Left lung (tissue), 10 donors: Measurements from ENCODE around the gene LCOR. TPM values are rescaled to one million over a fixed set of nuclear protein-coding genes. Genes with fewer than 3 reads are reported as not detected.
A peak's percentile ranks its signal among the peaks of the same experiment; 100 is the strongest.

Experiments
- ATAC-seq: fragments of 200-7000 bp; cut with Tn5 transposase; one replicate; pipeline ENCODE4 v1.9.1; 2020; ENCODE audit warnings: moderate library complexity
- DNase-seq, 4 donors: peaks; one replicate each; pipeline ENCODE4 v3.0.0-alpha.2; 2013 to 2020
- H3K27ac ChIP-seq, 2 donors: fragments of 200-600 bp; sonication (generic) in 1 of 2; one replicate each; pipeline versions ENCODE4 v1.5.0 to v1.8.0; 2020 to 2021
- H3K27me3 ChIP-seq, 2 donors: fragments of 200-600 bp; sonication (generic) in 1 of 2; one replicate each; pipeline versions ENCODE4 v1.5.0 to v1.8.0; 2020 to 2021
- H3K36me3 ChIP-seq, 2 donors: fragments of 200-600 bp; sonication (generic) in 1 of 2; one replicate each; pipeline versions ENCODE4 v1.5.0 to v1.8.0; 2020 to 2021
- H3K4me1 ChIP-seq, 2 donors: fragments of 200-600 bp; one replicate each; pipeline ENCODE4 v1.8.0; 2021
- H3K4me3 ChIP-seq, 2 donors: fragments of 200-600 bp; sonication (generic) in 1 of 2; one replicate each; pipeline versions ENCODE4 v1.5.0 to v1.8.0; 2020 to 2021; ENCODE audit warnings: mild to moderate bottlenecking in 1 of 2
- H3K9me3 ChIP-seq, 2 donors: fragments of 200-600 bp; sonication (generic) in 1 of 2; one replicate each; pipeline versions ENCODE4 v1.5.0 to v1.8.0; 2020 to 2021
- CTCF ChIP-seq, 2 donors: fragments of 200-600 bp; sonication (generic) in 1 of 2; IDR thresholded peaks; one replicate each; pipeline versions ENCODE4 v1.5.0 to v1.8.0; 2021; ENCODE audit warnings: antibody characterized with exemption in 2 of 2
- intact Hi-C, 2 donors: fragments of 100-400 bp; cut with DNase I; formaldehyde crosslinking; loops; one replicate each; pipeline versions ENCODE4 v1.11.2 to v1.14.2; 2022
- polyA plus RNA-seq, 6 donors: library from polyadenylated mRNA; unstranded; fragments of 120-200 nt; gene quantifications; one replicate each; pipeline ENCODE4 v1.2.1, GENCODE V29; 2013; ENCODE audit not compliant: insufficient read length in 6 of 6
- total RNA-seq, 2 donors: library from RNA; stranded (reverse); fragmentation: NEBNext Ultra II Directional; extraction: Animal tissue kit (Norgen Biotek cat#: 25700); gene quantifications; one replicate each; pipeline ENCODE4 v1.2.1, GENCODE V29; 2021
- donor health status: DM: no; HTN: yes; CAD: no.
- donor health status: DM: no; HTN: no; CAD: no.

Gene LCOR
- total and polyA plus RNA-seq, 8 donors, result 20.8 to 29.6 (median 22.9) TPM

GRCh38 chr10:97011397-97011796 is 179.3 kb downstream of the LCOR start:
- H3K4me3 ChIP-seq, result no peak overlapping the region
- peaks cover under 1 to 23% of the 10 kb centered on the region in 2 donors for H3K9me3 ChIP-seq
- no peak overlapping the region for H3K27ac ChIP-seq
- no peaks in the 10 kb centered on the region for H3K27me3 ChIP-seq
- intact Hi-C loops, result no loop called here
- peak in 1 of 4 donors; percentile 58 for DNase-seq
- no peak for TF ChIP-seq CTCF (IDR thresholded peaks at IDR 0.05)
- H3K4me1 ChIP-seq, result no peaks in the 10 kb centered on the region
- no peaks in the 10 kb centered on the region for H3K36me3 ChIP-seq
- ATAC-seq, result no peak

GRCh38 chr10:97012470-97012869 is 180.4 kb downstream of the LCOR start:
- ATAC-seq (no peak), DNase-seq (peak in 1 of 4 donors; percentile 54)
- H3K9me3 ChIP-seq, result peaks cover 2 to 12% of the 10 kb centered on the region in 2 donors
- H3K4me1 ChIP-seq, result no peaks in the 10 kb centered on the region
- intact Hi-C loops, result no loop called here
- TF ChIP-seq CTCF (IDR thresholded peaks at IDR 0.05), result no peak
- no peaks in the 10 kb centered on the region for H3K27me3 ChIP-seq
- H3K4me3 ChIP-seq, result no peak overlapping the region
- H3K36me3 ChIP-seq, result no peaks in the 10 kb centered on the region
- H3K27ac ChIP-seq, result no peak overlapping the region

GRCh38 chr10:97013568-97013967 is 181.5 kb downstream of the LCOR start:
- Histone ChIP-seq H3K4me3 (no peak overlapping the region), H3K9me3 (peaks cover 2% of the 10 kb centered on the region in 2 donors), H3K27me3 (no peaks in the 10 kb centered on the region), H3K27ac (no peak overlapping the region), H3K36me3 (no peaks in the 10 kb centered on the region), H3K4me1 (no peaks in the 10 kb centered on the region)
- no peak for TF ChIP-seq CTCF (IDR thresholded peaks at IDR 0.05)
- ATAC-seq (no peak), DNase-seq (peak in 1 of 4 donors; percentile 28)
- intact Hi-C loops, result no loop called here

- ATAC-seq, result no peak
- DNase-seq, result peak in 1 of 4 donors; percentile 37
- Histone ChIP-seq H3K4me1 (no peaks in the 10 kb centered on the region), H3K27me3 (no peaks in the 10 kb centered on the region), H3K9me3 (peaks cover 0 to 2% of the 10 kb centered on the region in 2 donors), H3K36me3 (no peaks in the 10 kb centered on the region), H3K27ac (no peak overlapping the region), H3K4me3 (no peak overlapping the region)
- intact Hi-C loops, result no loop called here
- no peak for TF ChIP-seq CTCF (IDR thresholded peaks at IDR 0.05)
Measured at GRCh38 chr10:97013983-97014382, 181.9 kb downstream of the LCOR start.

GRCh38 chr10:97015240-97015639 is 183.1 kb downstream of the LCOR start:
- intact Hi-C loops, result no loop called here
- DNase-seq, result no peak
- Histone ChIP-seq H3K4me3 (no peak overlapping the region), H3K36me3 (no peaks in the 10 kb centered on the region), H3K27me3 (no peaks in the 10 kb centered on the region), H3K9me3 (peaks cover 0 to 2% of the 10 kb centered on the region in 2 donors), H3K27ac (no peak overlapping the region), H3K4me1 (no peaks in the 10 kb centered on the region)
- no peak for TF ChIP-seq CTCF (IDR thresholded peaks at IDR 0.05)
- ATAC-seq, result no peak
